ENCODE measurements around the gene ZNF574.

Gene ZNF574

GRCh38 chr19:42129399-42130253 is 53.7 kb downstream of the ZNF574 start:
- no peak for DNase-seq

GRCh38 chr19:42130254-42130573 is 54.2 kb downstream of the ZNF574 start:
- no peak for DNase-seq
